ENCODE results near the gene MTOR. TPM values are rescaled to one million over a fixed set of nuclear protein-coding genes. Genes with fewer than 3 reads are reported as not detected.
A peak's percentile ranks its signal among the peaks of the same experiment; 100 is the strongest.

Gene MTOR
- total RNA-seq, 1 donor from 2014 or later: 43.6 TPM

GRCh38 chr1:11153184-11153583 is 109.2 kb downstream of the MTOR start:
- Histone ChIP-seq H3K79me2 (ENCODE audit: insufficient read depth, low read length) (no peaks in the 10 kb centered on the region), H3K4me1 (ENCODE audit: insufficient read depth, low read length) (peaks cover 20% of the 10 kb centered on the region), H3K36me3 (ENCODE audit: insufficient read depth, low read length) (peaks cover 22% of the 10 kb centered on the region), H2AFZ (ENCODE audit: low read depth, low read length) (no peak overlapping the region), H3K27ac (ENCODE audit: low read depth, low read length) (no peak overlapping the region), H3K9ac (ENCODE audit: low read length) (no peak overlapping the region), H3K4me2 (ENCODE audit: low read length) (no peak overlapping the region), H3K9me3 (ENCODE audit: insufficient read depth, low read depth, low read length) (no peaks in the 10 kb centered on the region), H3K27me3 (ENCODE audit: insufficient read depth, low read length) (no peaks in the 10 kb centered on the region), H4K20me1 (ENCODE audit: insufficient read depth, low read length) (peaks cover 8% of the 10 kb centered on the region), H3K4me3 (ENCODE audit: insufficient read depth, low read depth, low read length) (no peak overlapping the region)
- DNase-seq (ENCODE audit: low read depth) (no peak), FAIRE-seq (no peak)
- TF ChIP-seq, protein P1, sequence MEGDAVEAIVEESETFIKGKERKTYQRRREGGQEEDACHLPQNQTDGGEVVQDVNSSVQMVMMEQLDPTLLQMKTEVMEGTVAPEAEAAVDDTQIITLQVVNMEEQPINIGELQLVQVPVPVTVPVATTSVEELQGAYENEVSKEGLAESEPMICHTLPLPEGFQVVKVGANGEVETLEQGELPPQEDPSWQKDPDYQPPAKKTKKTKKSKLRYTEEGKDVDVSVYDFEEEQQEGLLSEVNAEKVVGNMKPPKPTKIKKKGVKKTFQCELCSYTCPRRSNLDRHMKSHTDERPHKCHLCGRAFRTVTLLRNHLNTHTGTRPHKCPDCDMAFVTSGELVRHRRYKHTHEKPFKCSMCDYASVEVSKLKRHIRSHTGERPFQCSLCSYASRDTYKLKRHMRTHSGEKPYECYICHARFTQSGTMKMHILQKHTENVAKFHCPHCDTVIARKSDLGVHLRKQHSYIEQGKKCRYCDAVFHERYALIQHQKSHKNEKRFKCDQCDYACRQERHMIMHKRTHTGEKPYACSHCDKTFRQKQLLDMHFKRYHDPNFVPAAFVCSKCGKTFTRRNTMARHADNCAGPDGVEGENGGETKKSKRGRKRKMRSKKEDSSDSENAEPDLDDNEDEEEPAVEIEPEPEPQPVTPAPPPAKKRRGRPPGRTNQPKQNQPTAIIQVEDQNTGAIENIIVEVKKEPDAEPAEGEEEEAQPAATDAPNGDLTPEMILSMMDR (IDR thresholded peaks at IDR 0.05; ENCODE audit: insufficient read depth, low read depth, low read length): no peak
- TF ChIP-seq EZH2 (IDR thresholded peaks at IDR 0.05; ENCODE audit: insufficient read depth, low read length): no peak
- H3K36me3 Mint-ChIP-seq (ENCODE audit: low read depth, unreplicated experiment): peaks cover 13% of the 10 kb centered on the region
- no peaks in the 10 kb centered on the region for H3K9me3 Mint-ChIP-seq (ENCODE audit: unreplicated experiment)
- peaks cover 25% of the 10 kb centered on the region for H3K4me1 Mint-ChIP-seq (ENCODE audit: low read depth, unreplicated experiment)
- no peak overlapping the region for H3K4me3 Mint-ChIP-seq (ENCODE audit: unreplicated experiment)
- peak overlapping the region; percentile 35 for H3K27ac Mint-ChIP-seq (ENCODE audit: unreplicated experiment)
- H3K27me3 Mint-ChIP-seq (ENCODE audit: low read depth, unreplicated experiment): no peaks in the 10 kb centered on the region

DNA sequence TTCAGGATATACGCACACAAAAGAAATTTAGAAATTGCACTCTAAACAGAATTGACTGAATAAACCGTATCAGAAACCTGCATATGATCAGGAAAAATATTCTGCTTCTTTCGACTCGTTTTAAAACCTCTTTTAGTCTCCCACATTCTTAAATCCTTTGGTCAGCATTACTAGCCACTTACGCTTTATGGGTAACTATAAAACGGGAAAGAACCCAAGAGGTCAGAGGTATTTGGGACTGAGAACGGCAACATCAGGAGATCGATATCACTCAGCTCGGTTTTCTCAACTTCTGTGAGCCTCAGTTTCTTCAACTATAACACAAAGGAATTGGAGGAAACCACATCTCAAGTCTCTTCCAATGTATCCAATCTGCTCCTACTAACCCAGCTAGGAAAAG is 109.6 kb downstream of the MTOR start:
- H3K4me3 Mint-ChIP-seq (ENCODE audit: unreplicated experiment): no peak overlapping the region
- TF ChIP-seq, protein P1 (IDR thresholded peaks at IDR 0.05; ENCODE audit: insufficient read depth, low read depth, low read length): no peak
- TF ChIP-seq EZH2 (IDR thresholded peaks at IDR 0.05; ENCODE audit: insufficient read depth, low read length): no peak
- peak overlapping the region; percentile 35 for H3K27ac Mint-ChIP-seq (ENCODE audit: unreplicated experiment)

DNA sequence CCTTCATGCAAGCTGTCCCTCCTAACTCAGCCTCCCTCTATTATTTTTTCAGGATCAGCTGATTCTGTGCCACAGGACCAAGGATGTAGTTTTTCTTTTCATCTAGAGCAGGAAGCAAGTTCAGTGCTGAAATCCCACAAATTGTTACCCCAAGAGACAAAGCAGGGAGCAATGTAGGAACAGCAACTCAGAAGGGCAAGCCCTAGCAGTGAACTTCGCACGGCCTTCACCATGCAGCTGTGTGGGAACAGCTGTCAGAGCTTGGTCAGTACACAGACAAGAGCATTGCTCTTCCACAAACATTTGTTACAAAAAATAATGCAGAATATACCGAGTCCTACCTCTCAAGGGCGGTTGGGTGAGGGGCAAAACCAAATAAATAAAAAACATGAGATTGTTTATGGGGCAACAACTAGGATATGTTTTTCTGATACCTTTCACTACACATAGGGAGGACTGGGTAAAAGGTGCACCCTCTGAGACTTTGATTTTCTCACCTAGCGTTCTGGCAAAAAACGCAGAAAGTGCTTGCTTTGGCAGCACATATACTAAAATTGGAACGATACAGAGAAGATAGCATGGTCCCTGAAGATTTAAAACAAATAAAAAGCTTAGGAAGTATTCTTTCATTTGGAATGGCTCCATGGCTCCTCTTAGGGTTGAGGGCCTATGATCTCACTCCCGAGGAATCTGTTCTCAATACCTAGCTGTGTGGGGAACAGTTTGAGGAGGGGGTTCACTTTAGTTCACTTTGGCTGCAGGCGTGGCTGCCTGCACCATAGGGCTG is 110.3 kb downstream of the MTOR start:
- TF ChIP-seq, protein P1 (IDR thresholded peaks at IDR 0.05; ENCODE audit: insufficient read depth, low read depth, low read length): no peak
- TF ChIP-seq EZH2 (IDR thresholded peaks at IDR 0.05; ENCODE audit: insufficient read depth, low read length): no peak
- Histone ChIP-seq H2AFZ (ENCODE audit: low read depth, low read length) (no peak overlapping the region), H3K9ac (ENCODE audit: low read length) (no peak overlapping the region), H4K20me1 (ENCODE audit: insufficient read depth, low read length) (peaks cover 8% of the 10 kb centered on the region), H3K27ac (ENCODE audit: low read depth, low read length) (no peak overlapping the region), H3K36me3 (ENCODE audit: insufficient read depth, low read length) (peaks cover 26% of the 10 kb centered on the region), H3K4me2 (ENCODE audit: low read length) (peak overlapping the region; percentile 49), H3K9me3 (ENCODE audit: insufficient read depth, low read depth, low read length) (no peaks in the 10 kb centered on the region), H3K4me3 (ENCODE audit: insufficient read depth, low read depth, low read length) (no peak overlapping the region), H3K4me1 (ENCODE audit: insufficient read depth, low read length) (peaks cover 14% of the 10 kb centered on the region), H3K79me2 (ENCODE audit: insufficient read depth, low read length) (no peaks in the 10 kb centered on the region), H3K27me3 (ENCODE audit: insufficient read depth, low read length) (no peaks in the 10 kb centered on the region)
- H3K9me3 Mint-ChIP-seq (ENCODE audit: unreplicated experiment): no peaks in the 10 kb centered on the region
- H3K27ac Mint-ChIP-seq (ENCODE audit: unreplicated experiment): peak overlapping the region; percentile 38
- H3K27me3 Mint-ChIP-seq (ENCODE audit: low read depth, unreplicated experiment): no peaks in the 10 kb centered on the region
- FAIRE-seq (no peak), DNase-seq (ENCODE audit: low read depth) (no peak)
- peak overlapping the region; percentile 16 for H3K4me3 Mint-ChIP-seq (ENCODE audit: unreplicated experiment)
- H3K4me1 Mint-ChIP-seq (ENCODE audit: low read depth, unreplicated experiment): peaks cover 19% of the 10 kb centered on the region
- H3K36me3 Mint-ChIP-seq (ENCODE audit: low read depth, unreplicated experiment): peaks cover 9% of the 10 kb centered on the region

More for the DNA sequence above, 109.6 kb downstream of the MTOR start:
- Histone ChIP-seq H3K36me3 (ENCODE audit: insufficient read depth, low read length) (peaks cover 26% of the 10 kb centered on the region), H3K4me2 (ENCODE audit: low read length) (no peak overlapping the region), H3K27me3 (ENCODE audit: insufficient read depth, low read length) (no peaks in the 10 kb centered on the region), H3K4me1 (ENCODE audit: insufficient read depth, low read length) (peaks cover 15% of the 10 kb centered on the region), H3K27ac (ENCODE audit: low read depth, low read length) (no peak overlapping the region), H3K79me2 (ENCODE audit: insufficient read depth, low read length) (no peaks in the 10 kb centered on the region), H4K20me1 (ENCODE audit: insufficient read depth, low read length) (peaks cover 8% of the 10 kb centered on the region), H3K9ac (ENCODE audit: low read length) (no peak overlapping the region), H3K4me3 (ENCODE audit: insufficient read depth, low read depth, low read length) (no peak overlapping the region), H2AFZ (ENCODE audit: low read depth, low read length) (no peak overlapping the region), H3K9me3 (ENCODE audit: insufficient read depth, low read depth, low read length) (no peaks in the 10 kb centered on the region)
- Mint-ChIP-seq H3K27me3 (ENCODE audit: low read depth, unreplicated experiment) (no peaks in the 10 kb centered on the region), H3K4me1 (ENCODE audit: low read depth, unreplicated experiment) (peaks cover 21% of the 10 kb centered on the region), H3K36me3 (ENCODE audit: low read depth, unreplicated experiment) (peaks cover 13% of the 10 kb centered on the region), H3K9me3 (ENCODE audit: unreplicated experiment) (no peaks in the 10 kb centered on the region)
- DNase-seq (ENCODE audit: low read depth) (no peak), FAIRE-seq (no peak)
